Cardiac septum (tissue), 1 donor: Measurements from ENCODE around the gene ORMDL1. TPM values are rescaled to one million over a fixed set of nuclear protein-coding genes. Genes with fewer than 3 reads are reported as not detected.
A peak's percentile ranks its signal among the peaks of the same experiment; 100 is the strongest.

Experiments used
- DNase-seq: peaks from one replicate; pipeline ENCODE4 v3.0.0-alpha.2; 2020; ENCODE audit warnings: low spot score
- intact Hi-C: fragments of 100-400 bp; cut with DNase I; formaldehyde crosslinking; loops from one replicate; pipeline ENCODE4 v1.14.0; 2022
- long read RNA-seq: library from polyadenylated mRNA; unstranded; transcript quantifications from one replicate; pipeline ENCODE4 v2.0.0, GENCODE V29; 2021
- total RNA-seq: library from RNA; stranded (reverse); fragmentation: NEBNext Ultra II Directional; extraction: Animal tissue kit (Norgen Biotek cat#: 25700); gene quantifications from one replicate; pipeline ENCODE4 v1.2.1, GENCODE V29; 2021
- donor health status: DM: no; HTN: no; CAD: no.

Gene ORMDL1
- 25.7 TPM for total RNA-seq
- long read RNA-seq, transcript ORMDL1-201 (3 exons, 2,692 nt) = minor isoform, 8 of 56 reads
- long read RNA-seq, transcript ORMDL1-203 (4 exons, 2,009 nt) = major isoform, 29 of 56 reads
- long read RNA-seq, transcript ORMDL1-202 (5 exons, 1,137 nt) = minor isoform, 9 of 56 reads
- long read RNA-seq, partial matches to known transcripts = 5 of 56 reads
- long read RNA-seq, other reads (novel, unspliced or antisense) = 5 of 56 reads

GRCh38 chr2:189783927-189784867, at the start of gene ORMDL1, which contains the start of gene PMS1:
ORMDL1 (minus strand) TSS chr2:189784339; CDS start chr2:189782595, 1,744 bp downstream.
PMS1 (plus strand) TSS chr2:189784450; CDS start chr2:189791810, 7,360 bp downstream.
- peak; percentile 98 for DNase-seq
- intact Hi-C loops = loop anchor here (1.0 kb wide), 1 partner anchor 21 kb away; no protein-coding TSS in a partner anchor

- intact Hi-C loops = no loop called here
- DNase-seq = no peak
These were observed 46.4 kb upstream of the ORMDL1 start for GRCh38 chr2:189830510-189830909.

- intact Hi-C loops = no loop called here
- no peak for DNase-seq
These were observed 45.1 kb upstream of the ORMDL1 start for GRCh38 chr2:189829102-189829833.

- intact Hi-C loops = no loop called here
- no peak for DNase-seq
These were observed 41.9 kb upstream of the ORMDL1 start for GRCh38 chr2:189826039-189826438.

- intact Hi-C loops = no loop called here
- no peak for DNase-seq
These were observed 40.7 kb upstream of the ORMDL1 start for GRCh38 chr2:189824694-189825396.

- intact Hi-C loops = no loop called here
- DNase-seq = no peak
These were observed 38.0 kb upstream of the ORMDL1 start for GRCh38 chr2:189821953-189822748.

GRCh38 chr2:189819297-189819704, 35.2 kb upstream of the ORMDL1 start:
- intact Hi-C loops = no loop called here

GRCh38 chr2:189818249-189819038, 34.3 kb upstream of the ORMDL1 start:
- intact Hi-C loops = no loop called here
- DNase-seq = no peak

More at GRCh38 chr2:189819297-189819704, 35.2 kb upstream of the ORMDL1 start:
- DNase-seq = no peak

- intact Hi-C loops = no loop called here
- DNase-seq = no peak
These were observed 19.3 kb upstream of the ORMDL1 start for GRCh38 chr2:189803431-189803830.

DNA sequence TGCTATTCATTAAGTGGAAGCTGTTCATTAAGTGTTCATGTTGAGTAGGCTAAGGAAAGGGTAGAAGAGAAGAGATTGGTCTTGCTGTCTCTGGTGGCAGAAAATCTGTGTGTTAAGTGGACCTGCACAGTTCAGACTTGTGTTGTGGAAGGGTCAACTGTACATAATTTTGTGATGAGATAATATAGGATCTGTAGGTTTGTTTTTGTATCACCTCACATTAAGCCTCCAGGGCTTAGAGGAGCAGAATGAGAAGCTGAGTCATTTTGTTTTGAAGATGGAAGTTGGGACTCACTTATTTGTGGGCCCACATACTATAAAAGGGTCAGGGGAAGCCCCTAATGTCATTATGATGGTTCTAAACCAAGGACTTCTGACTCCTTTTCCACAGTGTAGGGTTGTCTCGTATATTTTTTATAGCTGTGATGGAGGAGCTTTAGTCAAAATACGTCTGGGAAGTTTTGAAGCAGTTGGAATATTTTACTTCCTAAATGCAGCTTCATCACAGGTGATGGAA, 18.3 kb upstream of the ORMDL1 start:
- DNase-seq = no peak
- intact Hi-C loops = no loop called here

DNA sequence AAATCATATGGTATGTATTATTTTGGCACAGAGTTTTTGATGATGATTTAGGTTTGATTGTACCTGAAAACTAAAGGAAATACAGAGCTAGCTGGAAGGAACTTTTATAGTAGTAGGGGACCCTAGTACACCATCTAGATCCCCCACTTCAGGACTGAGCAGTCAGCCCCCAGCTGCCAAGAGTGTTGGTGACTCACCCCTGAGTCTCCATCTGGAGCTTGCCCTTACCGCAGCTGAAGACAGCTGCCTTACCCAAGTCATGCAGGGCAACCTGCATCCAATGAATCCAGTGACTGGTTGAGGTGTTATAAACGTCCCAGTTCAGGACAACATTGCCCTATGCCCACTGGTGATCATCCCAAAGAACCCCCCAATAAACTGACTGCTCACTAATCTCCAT, 15.4 kb upstream of the ORMDL1 start:
- no peak for DNase-seq
- intact Hi-C loops = loop anchor here (5.0 kb wide), 1 partner anchor 273 kb away; no protein-coding TSS in a partner anchor

- intact Hi-C loops = loop anchor here (5.0 kb wide), 1 partner anchor 273 kb away; no protein-coding TSS in a partner anchor
- DNase-seq = no peak
These were observed 14.8 kb upstream of the ORMDL1 start for GRCh38 chr2:189799030-189799331.

GRCh38 chr2:189798312-189799029, 14.3 kb upstream of the ORMDL1 start:
- DNase-seq = no peak
- intact Hi-C loops = loop anchor here (5.0 kb wide), 1 partner anchor 274 kb away; no protein-coding TSS in a partner anchor

DNA sequence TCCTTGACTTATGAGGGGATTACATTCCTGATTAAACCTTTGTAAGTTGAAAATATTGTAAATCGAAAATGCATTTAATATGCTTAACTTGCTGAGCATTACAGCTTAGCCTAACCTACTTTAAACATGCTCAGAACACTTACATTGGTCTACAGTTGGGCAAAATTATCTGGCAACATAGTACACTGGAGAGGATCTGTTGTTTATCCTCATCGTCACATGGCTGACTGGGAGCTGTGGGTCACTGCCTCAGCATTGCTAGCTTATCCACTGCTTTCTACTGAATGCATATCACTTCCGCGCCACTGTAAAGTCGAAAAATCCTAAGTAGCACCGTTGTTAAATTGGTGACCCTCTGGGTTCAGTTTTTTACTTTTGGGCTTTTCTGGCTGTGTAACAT, 13.8 kb upstream of the ORMDL1 start:
- intact Hi-C loops = loop anchor here (5.0 kb wide), 1 partner anchor 274 kb away; no protein-coding TSS in a partner anchor
- no peak for DNase-seq

- no peak for DNase-seq
- intact Hi-C loops = no loop called here
These were observed 10.2 kb upstream of the ORMDL1 start for GRCh38 chr2:189794310-189794709.

GRCh38 chr2:189791338-189792042, 7.4 kb upstream of the ORMDL1 start:
- intact Hi-C loops = no loop called here

More at GRCh38 chr2:189791338-189792042, 7.4 kb upstream of the ORMDL1 start:
- no peak for DNase-seq
